GM21423 (cell line): ENCODE measurements around the gene MSI2.
"Not testable (repeated sequence)": the region's sequence is repeated elsewhere in the genome, so short reads cannot be mapped to it uniquely, and the experiment has no call there.

Experiments
- ATAC-seq: cut with Tn5 transposase; IDR thresholded peaks from one replicate; pipeline ENCODE4 v1.9.1; 2021; ENCODE audit warnings: mild to moderate bottlenecking, moderate library complexity; ENCODE audit not compliant: unreplicated experiment

Gene MSI2

GRCh38 chr17:57490111-57490845, 234.0 kb downstream of the MSI2 start:
- ATAC-seq, result no peak

GRCh38 chr17:57490890-57491289, 234.6 kb downstream of the MSI2 start:
- no peak for ATAC-seq

- no peak for ATAC-seq
Measured at GRCh38 chr17:57493171-57493570, 236.8 kb downstream of the MSI2 start.

- no peak for ATAC-seq
Measured at GRCh38 chr17:57493625-57494024, 237.3 kb downstream of the MSI2 start.

GRCh38 chr17:57494443-57494842, 238.1 kb downstream of the MSI2 start:
- no peak for ATAC-seq

- no peak for ATAC-seq
Measured at GRCh38 chr17:57495771-57496170, 239.4 kb downstream of the MSI2 start.

GRCh38 chr17:57496382-57496781, 240.1 kb downstream of the MSI2 start:
- ATAC-seq, result no peak

GRCh38 chr17:57498443-57498842, 242.1 kb downstream of the MSI2 start:
- ATAC-seq, result no peak

- ATAC-seq, result not testable (repeated sequence)
Measured at GRCh38 chr17:57499221-57499620, 242.9 kb downstream of the MSI2 start.

- ATAC-seq, result no peak
Measured at GRCh38 chr17:57499648-57500049, 243.3 kb downstream of the MSI2 start.

- ATAC-seq, result no peak
Measured at GRCh38 chr17:57501016-57501415, 244.7 kb downstream of the MSI2 start.

GRCh38 chr17:57502022-57502421, 245.7 kb downstream of the MSI2 start:
- no peak for ATAC-seq

- no peak for ATAC-seq
Measured at GRCh38 chr17:57502811-57503241, 246.5 kb downstream of the MSI2 start.

- ATAC-seq, result no peak
Measured at GRCh38 chr17:57504208-57504607, 247.9 kb downstream of the MSI2 start.

- ATAC-seq, result no peak
Measured at GRCh38 chr17:57505841-57506773, 249.8 kb downstream of the MSI2 start.

GRCh38 chr17:57506774-57507127, 250.4 kb downstream of the MSI2 start:
- no peak for ATAC-seq

GRCh38 chr17:57507828-57508227, 251.5 kb downstream of the MSI2 start:
- no peak for ATAC-seq

- ATAC-seq, result no peak
Measured at GRCh38 chr17:57508671-57509070, 252.3 kb downstream of the MSI2 start.

GRCh38 chr17:57511475-57512123, 255.3 kb downstream of the MSI2 start:
- ATAC-seq, result no peak

GRCh38 chr17:57512258-57512657, 255.9 kb downstream of the MSI2 start:
- no peak for ATAC-seq

GRCh38 chr17:57512691-57513090, 256.4 kb downstream of the MSI2 start:
- no peak for ATAC-seq

GRCh38 chr17:57513569-57513968, 257.2 kb downstream of the MSI2 start:
- no peak for ATAC-seq
